ENCODE data around the gene CDH13.

- TF ChIP-seq CTCF (conservative IDR thresholded peaks at IDR 0.05; ENCODE audit: low read depth in 2 of 2) (no peak), REST (IDR thresholded peaks at IDR 0.05; ENCODE audit: unreplicated experiment) (no peak), EZH2phosphoT487 (IDR thresholded peaks at IDR 0.05; ENCODE audit: unreplicated experiment) (no peak), EZH2 (IDR thresholded peaks at IDR 0.05; ENCODE audit: low read depth, unreplicated experiment) (no peak), POLR2AphosphoS5 (IDR thresholded peaks at IDR 0.05; ENCODE audit: low read depth) (no peak), CREB1 (CRISPR knock-in tag; IDR thresholded peaks at IDR 0.05; ENCODE audit: low read depth) (no peak)
Observed at GRCh38 chr16:83389751-83390150, 763.0 kb downstream of the CDH13 start.

All from GM23338 (cell line).